Activated T-helper 9 cell treated with anti-CD3 and anti-CD28 coated beads, Interleukin-2, amount 50 U/mL, for 16 hours (primary cell): ENCODE measurements around the gene WBP2NL.
A peak's percentile ranks its signal among the peaks of the same experiment; 100 is the strongest.

Experiments used
- DNase-seq: peaks from one replicate; pipeline ENCODE4 v3.0.0-alpha.2; 2020; ENCODE audit warnings: low read depth

The WBP2NL gene

DNA sequence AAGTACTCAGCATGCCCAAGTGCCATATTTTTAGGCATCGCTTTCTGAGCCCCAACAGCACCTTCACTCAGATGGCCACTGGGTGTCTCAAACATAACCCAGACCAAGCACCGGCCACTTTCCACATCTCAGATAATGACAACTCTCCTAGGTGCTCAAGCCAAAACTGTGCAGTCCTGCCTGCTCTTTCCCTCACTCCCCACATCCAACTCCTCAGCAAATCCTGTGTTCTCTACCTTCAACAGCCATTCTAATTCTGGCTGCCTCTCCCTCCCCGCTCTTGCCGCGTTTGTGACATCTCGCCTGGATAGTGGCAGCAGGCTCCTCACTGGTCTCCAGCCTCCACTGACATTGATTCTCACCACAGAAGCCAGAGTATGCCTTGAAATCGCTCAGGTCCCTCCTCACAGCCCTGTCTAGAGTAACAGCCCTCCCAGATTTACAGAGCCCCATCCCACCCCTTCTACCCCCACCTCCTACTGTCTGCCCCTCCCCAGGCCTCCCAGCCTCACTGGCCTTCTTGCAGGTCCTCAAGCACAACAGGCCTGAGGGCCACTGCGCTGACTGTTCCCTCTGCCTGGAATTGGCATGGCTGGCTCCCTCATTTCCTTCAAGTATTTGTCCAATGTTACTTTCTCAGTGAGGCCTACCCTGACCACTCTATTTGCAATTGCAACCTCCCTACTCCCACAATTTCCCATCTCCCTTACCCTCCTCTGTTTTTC lies 74.2 kb downstream of the WBP2NL start:
- no peak for DNase-seq

- DNase-seq = no peak
These were observed 75.0 kb downstream of the WBP2NL start for GRCh38 chr22:42073621-42074041.

GRCh38 chr22:42074132-42074811 lies 75.7 kb downstream of the WBP2NL start, which contains the start of gene PHETA2:
TSS of gene PHETA2 (plus strand) at chr22:42074248. CDS start at chr22:42077294, 3,046 bp downstream.
- peak; percentile 54 for DNase-seq

DNA sequence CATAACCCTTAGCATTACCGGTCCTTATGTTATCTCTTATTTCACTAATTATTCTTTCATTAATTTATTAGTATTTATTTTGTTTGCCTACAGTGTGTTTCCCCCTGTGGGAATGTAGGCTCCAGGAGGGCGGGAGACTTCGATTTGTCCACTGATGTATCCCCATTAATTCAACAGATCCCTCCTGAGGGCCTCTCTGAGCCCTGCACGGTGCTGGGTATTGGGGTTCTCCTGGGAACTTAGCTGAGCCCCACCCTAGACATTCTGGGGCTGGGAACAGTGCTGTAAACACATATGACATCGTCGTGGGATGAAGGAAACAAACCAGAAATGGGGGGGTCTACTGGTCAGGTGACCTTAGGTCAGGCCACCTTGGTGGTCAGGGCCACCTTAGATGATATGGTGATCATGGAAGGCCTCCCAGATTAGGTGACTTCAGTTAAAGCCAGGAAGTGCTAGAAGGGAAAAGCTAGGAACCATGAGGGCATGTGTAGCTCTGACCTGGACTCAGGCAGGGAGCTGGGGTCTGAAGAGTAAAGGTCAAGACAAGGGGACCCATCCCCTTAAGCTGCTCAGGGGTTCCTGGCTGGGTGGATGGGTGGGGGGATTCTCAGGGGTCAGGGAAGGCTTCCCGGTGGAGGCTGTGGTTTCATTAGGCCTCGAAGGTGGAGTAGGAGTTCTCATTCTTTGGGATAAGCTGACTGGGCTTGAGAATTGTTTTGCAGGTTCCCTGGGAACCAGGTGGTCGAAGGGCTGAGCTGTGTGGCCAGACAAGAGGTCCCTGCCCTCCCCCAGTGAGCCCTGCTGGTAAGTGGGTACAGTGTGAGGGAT lies 76.5 kb downstream of the WBP2NL start:
- DNase-seq = no peak

GRCh38 chr22:42076764-42077485 lies 78.3 kb downstream of the WBP2NL start:
- DNase-seq = no peak

- no peak for DNase-seq
These were observed 79.0 kb downstream of the WBP2NL start for GRCh38 chr22:42077486-42078125.
